ENCODE data around the gene FAHD2A.
"Not testable (repeated sequence)": the region's sequence is repeated elsewhere in the genome, so short reads cannot be mapped to it uniquely, and the experiment has no call there.

Gene FAHD2A

GRCh38 chr2:95391641-95392310, 10.7 kb upstream of the FAHD2A start:
- no peak for DNase-seq

GRCh38 chr2:95392320-95392719, 10.2 kb upstream of the FAHD2A start:
- DNase-seq = no peak

DNA sequence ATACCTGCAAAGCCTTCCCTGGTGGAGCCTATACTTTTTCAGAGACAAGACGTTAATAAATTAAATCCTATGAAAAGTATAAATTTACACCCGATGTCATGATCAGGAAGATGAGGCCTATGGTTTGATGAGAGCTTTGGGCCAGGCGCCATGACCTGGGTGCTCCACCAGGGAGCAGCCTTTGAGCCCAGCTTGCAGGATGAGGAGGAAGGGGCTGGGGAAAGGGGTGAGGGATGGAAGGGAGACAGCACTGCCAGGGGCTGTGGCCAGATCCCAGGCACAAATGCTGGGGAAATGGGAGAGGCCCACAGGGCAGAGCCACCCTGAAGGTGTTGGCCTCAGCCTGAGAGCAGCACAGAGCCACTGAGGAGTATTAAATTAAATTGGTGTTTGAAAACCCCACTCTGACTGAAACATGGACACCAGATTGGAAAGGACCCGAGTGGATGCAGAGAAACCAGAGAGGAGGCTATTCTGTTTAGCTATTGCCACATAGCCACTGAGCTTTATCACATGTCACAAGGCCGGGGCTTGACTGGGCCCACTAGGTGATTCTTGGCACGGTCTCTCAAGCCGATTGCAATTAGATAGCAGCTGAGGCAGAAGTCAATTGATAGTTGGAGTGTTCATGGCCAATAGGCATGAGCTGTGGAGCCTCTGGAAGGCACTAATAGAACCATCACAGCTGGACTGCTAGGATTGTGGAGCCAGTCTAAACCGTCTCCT, 9.6 kb upstream of the FAHD2A start:
- no peak for DNase-seq

GRCh38 chr2:95393901-95394300, 8.6 kb upstream of the FAHD2A start:
- no peak for DNase-seq

DNA sequence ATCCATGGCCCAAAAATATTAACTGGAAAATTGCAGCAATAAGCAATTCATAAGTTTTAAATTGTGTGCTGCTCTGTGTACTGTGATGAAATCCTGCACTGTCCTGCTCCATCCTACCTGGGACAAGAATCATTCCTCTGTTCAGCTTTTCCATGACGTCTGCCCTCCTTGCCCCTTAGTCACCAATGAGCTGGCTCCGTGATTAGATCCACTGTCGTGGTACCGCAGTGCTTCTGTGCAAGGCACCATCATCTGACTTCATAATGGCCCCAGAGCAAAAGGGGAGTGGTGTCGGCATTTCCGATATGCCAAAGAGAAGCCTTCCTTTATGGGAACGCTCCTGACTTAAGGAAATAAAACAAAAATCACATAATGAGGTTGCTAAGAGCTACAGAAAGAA, 3.4 kb upstream of the FAHD2A start:
- no peak for DNase-seq

DNA sequence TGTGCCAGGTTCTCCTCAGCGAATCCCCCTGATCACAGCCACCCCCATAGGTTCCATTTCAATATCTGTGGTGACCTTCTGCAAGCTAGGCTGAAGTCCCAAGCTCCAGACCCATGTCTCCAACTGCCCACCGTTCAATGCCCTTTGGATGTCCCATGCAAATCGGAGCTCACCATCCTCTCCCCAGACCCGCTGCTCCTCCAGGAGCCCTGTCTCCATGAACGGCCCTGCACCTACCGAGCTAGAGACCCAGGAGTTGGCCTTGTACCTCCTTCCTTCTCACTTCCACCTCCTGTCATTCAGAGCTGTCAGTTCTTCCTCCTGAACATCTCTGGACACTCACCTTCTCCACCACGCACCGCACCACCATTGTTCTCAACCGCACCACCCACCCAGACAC, 1.0 kb upstream of the FAHD2A start:
- no peak for DNase-seq

GRCh38 chr2:95402004-95402369, 521 bp upstream of the FAHD2A start:
- DNase-seq = not testable (repeated sequence)

DNA sequence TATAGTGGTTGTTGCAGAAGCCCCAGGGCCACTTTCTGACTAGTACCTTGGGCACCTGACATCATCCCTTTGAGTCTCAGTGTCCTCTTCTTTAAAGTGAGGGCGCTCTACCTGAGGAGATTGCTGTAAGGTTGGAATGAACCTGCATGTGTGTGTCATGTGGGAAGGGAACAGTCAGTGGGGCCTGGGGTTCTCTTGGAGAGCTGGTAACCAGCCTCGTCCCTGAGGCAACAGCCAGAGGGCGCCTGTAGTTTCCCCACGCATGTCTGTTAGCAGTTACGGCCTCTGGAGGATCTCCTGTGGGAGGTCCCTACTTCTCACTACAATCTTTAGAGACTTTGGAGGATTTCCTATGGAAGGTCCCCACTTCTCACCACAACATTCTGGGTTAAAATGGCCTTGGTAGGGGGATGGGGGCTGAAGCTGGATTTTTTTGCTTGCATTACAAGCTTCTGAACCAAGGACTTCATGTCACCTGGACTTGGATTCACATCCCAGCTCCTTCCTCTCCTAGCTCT, 755 bp downstream of the FAHD2A start:
- not testable (repeated sequence) for DNase-seq

DNA sequence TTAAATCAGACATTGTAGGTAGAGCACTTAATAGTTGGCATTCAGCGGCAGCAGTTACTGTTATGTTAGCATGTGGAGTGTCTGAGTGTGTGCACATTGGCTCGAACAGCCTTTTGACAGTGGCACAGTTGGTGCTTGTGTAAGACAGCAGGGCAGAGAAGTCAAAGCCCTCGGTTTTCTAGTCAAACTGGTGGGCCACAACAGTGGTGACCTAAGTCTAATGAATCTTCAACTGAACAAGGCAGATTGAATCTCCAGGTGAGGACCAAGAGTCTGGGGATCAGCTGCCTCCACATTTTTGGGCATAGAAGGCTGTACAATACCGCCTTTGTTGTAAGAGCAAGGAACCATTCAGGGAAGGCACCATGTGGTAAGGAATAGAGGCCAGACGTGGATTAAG, 1.3 kb downstream of the FAHD2A start:
- DNase-seq = not testable (repeated sequence)

GRCh38 chr2:95404676-95405075, 2.2 kb downstream of the FAHD2A start:
- DNase-seq = not testable (repeated sequence)

GRCh38 chr2:95411239-95411638, 8.7 kb downstream of the FAHD2A start:
- not testable (repeated sequence) for DNase-seq

DNA sequence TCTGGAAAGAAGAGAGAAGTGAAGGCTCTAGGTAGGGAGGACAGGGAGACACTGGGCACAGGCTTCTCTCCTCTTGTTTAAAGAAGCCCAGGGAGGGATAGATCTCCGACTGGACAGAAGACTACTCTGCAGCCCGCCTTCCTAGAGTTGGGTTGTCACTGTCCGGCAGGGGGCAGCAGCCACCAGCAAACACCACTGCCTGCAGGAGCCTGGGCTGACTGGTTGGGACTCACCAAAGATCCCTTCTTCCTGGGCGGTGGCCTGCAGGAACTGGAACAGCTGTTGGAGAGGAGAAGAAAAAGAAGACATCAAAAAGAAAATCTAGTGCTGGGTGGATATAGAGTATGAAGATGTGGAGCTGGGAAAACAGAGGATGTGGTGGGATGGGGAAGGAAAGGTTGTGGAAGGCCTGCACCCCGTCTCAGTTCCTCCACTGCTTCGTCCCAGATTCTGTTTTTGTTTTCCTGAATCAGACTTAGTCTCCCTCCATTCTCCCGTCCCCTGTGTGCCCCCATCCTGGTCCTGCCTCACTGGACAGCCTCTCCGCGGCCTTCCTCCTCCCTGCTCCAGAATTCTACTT, 11.6 kb downstream of the FAHD2A start:
- peak; percentile 92 for DNase-seq

- not testable (repeated sequence) for DNase-seq
Observed at GRCh38 chr2:95415138-95415537, 12.6 kb downstream of the FAHD2A start.

DNA sequence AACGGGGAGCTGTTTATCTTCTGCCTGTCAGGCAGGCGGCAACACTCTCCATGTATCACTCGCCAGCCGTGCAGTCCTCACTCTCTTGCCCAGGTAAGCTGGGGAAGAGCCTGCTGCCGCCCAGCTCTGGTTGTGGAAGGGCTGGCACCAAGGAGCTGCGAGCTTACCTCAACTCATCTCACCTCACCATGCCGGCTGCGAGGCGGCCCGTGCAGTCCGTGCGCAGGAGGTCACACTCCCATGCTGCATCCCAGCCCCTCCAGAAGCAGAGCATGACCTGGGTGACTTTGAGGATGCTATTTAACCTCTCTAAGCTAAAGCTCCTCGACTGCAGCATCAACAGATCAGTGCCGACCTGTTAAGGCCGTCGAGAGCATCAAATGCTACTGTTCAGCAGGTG, 13.1 kb downstream of the FAHD2A start:
- not testable (repeated sequence) for DNase-seq

DNA sequence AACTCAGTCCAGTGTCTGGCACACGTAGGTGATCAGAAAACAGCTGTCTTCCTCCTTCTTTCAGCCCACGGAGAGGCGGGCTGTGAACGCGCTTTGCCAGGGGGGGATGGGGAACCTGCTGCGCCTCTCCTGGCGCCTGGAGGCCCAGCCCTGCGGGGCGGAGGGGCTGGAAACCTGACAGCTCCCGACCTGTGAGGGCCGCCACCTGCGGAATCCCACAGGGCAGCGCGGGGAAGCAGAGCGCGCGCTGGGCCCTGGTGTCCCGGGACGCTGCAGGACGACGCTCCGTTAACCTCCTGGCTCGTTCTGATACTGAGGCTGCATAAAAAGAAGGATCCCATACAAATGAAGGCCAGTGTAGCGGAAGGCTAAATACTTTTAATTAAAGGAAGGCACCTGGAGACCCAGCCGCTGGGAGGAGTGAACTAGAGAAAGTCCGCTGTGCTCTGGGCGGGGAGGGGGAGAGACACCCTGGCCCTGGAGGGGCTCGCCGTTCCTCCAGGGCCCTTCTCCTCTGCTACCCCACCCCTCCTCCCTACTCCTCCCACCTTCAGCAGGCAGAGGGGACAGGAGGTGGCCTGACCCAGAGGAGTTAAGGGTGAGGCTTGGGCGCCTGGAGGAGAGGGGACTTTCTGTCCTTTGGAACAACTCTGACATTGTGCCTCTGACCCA, 24.8 kb downstream of the FAHD2A start:
- not testable (repeated sequence) for DNase-seq

- DNase-seq = not testable (repeated sequence)
Observed at GRCh38 chr2:95429748-95430467, 27.4 kb downstream of the FAHD2A start.

DNA sequence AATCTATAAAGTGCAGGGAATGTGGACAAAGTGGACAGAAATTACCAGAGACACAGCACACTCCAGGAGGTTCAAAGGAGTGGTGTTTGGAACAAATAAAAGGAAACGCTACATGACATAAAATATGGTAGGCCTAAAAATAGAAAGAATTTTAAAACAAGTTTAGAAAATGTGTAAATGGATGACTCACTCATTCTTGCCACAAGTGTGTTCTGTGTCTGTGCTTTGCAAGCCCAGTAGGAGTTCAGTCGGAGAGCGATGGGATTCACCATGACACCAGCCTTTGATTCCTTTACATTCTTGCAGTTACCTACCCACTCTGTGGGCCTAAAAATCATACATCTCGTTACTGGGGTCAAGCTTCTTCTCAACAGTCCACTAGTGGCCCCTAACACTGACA, 30.9 kb downstream of the FAHD2A start:
- DNase-seq = not testable (repeated sequence)

- not testable (repeated sequence) for DNase-seq
Observed at GRCh38 chr2:95433973-95434372, 31.5 kb downstream of the FAHD2A start.

DNA sequence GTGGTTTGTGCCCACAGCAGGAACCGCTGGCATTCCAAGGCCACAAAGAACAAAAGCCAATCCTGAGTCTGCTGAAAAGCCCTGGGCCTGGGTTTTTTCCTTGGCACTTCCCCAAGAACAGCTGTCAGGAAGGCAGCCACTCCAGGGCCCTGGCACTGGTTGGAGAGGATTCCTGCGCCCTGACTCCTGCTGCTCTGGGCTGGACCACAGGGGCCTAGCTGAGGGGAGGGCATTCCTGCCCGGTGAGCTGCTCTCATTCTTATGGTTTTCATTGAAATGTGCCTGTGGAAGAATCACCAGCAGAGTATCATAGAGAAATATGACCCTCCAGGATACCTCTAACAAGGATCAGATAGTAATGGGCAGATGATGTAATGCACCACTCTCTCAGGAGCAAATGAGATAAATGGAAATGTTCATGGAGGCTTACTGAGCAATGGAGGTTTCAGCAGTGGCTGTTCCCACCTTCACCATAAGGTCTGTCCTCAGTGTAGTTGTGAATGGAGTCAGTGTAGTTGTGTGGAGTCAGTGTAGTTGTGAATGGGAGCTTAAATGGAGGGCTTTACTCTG, 32.1 kb downstream of the FAHD2A start:
- not testable (repeated sequence) for DNase-seq

GRCh38 chr2:95435162-95435871, 32.8 kb downstream of the FAHD2A start:
- not testable (repeated sequence) for DNase-seq

DNA sequence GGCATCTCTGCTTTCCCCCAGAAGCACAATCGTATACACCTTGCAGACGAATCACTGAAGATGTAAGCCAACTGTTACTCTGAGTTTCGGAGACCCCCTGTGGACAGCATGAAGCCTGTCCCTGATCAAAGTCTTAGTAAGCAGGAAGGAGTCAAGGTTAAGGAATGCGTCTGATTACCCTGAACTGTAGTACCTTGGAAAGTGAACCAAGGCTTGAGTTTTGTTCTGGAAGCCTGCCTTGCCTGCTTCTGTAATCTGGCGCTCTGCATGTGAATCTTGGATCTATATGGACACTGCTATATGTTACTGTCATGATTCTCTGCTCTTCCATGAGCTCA, 33.3 kb downstream of the FAHD2A start:
- DNase-seq = not testable (repeated sequence)

All from right forelimb (tissue), 1 donor.